Occipital lobe (tissue), 2 donors: ENCODE data around the gene ZNF79. TPM values are rescaled to one million over a fixed set of nuclear protein-coding genes. Genes with fewer than 3 reads are reported as not detected.

Experiments
- DNase-seq: peaks from one replicate; lab custom pipeline; 2025; lab: John Stamatoyannopoulos, UW
- total RNA-seq: library from RNA; depleted of rRNA; stranded (reverse); fragments of >200 nt; gene quantifications from one replicate; pipeline ENCODE4 v1.2.3, GENCODE V29; 2014

ZNF79 gene
- total RNA-seq, 1 donor from 2014 or later: 12.8 TPM

- no peak for DNase-seq
Measured at GRCh38 chr9:127426756-127427155, 2.6 kb downstream of the ZNF79 start.

GRCh38 chr9:127428348-127428747 lies 4.2 kb downstream of the ZNF79 start:
- DNase-seq: no peak

GRCh38 chr9:127430415-127430814 lies 6.2 kb downstream of the ZNF79 start:
- DNase-seq: no peak

- DNase-seq: no peak
Measured at GRCh38 chr9:127437497-127438264, 13.5 kb downstream of the ZNF79 start.

- DNase-seq: no peak
Measured at GRCh38 chr9:127438394-127438793, 14.2 kb downstream of the ZNF79 start.

GRCh38 chr9:127444283-127444920 lies 20.2 kb downstream of the ZNF79 start:
- DNase-seq: no peak

GRCh38 chr9:127444921-127445850 lies 21.0 kb downstream of the ZNF79 start:
- no peak for DNase-seq

GRCh38 chr9:127445851-127446712 lies 21.9 kb downstream of the ZNF79 start:
- no peak for DNase-seq

GRCh38 chr9:127446713-127447415 lies 22.7 kb downstream of the ZNF79 start:
- no peak for DNase-seq

GRCh38 chr9:127447416-127448111 lies 23.4 kb downstream of the ZNF79 start:
- DNase-seq: no peak

GRCh38 chr9:127448112-127448805 lies 24.1 kb downstream of the ZNF79 start:
- no peak for DNase-seq

GRCh38 chr9:127449332-127449966 lies 25.3 kb downstream of the ZNF79 start:
- no peak for DNase-seq

- no peak for DNase-seq
Measured at GRCh38 chr9:127450243-127450760, 26.1 kb downstream of the ZNF79 start.

GRCh38 chr9:127450830-127451607 lies 26.8 kb downstream of the ZNF79 start, which contains the start of the genes LRSAM1 and RPL12:
Gene LRSAM1 (plus strand): TSS chr9:127451510. CDS start chr9:127454528, 3,018 bp downstream.
Gene RPL12 (minus strand): TSS chr9:127451406. CDS start chr9:127451317, 89 bp downstream.
- peak; percentile 93 for DNase-seq

- DNase-seq: no peak
Measured at GRCh38 chr9:127451608-127451857, 27.4 kb downstream of the ZNF79 start.

- peak; percentile 44 for DNase-seq
Measured at GRCh38 chr9:127451858-127452656, 27.9 kb downstream of the ZNF79 start.

GRCh38 chr9:127452691-127453090 lies 28.5 kb downstream of the ZNF79 start:
- no peak for DNase-seq
